ENCODE measurements around the gene TREML2.

DNA sequence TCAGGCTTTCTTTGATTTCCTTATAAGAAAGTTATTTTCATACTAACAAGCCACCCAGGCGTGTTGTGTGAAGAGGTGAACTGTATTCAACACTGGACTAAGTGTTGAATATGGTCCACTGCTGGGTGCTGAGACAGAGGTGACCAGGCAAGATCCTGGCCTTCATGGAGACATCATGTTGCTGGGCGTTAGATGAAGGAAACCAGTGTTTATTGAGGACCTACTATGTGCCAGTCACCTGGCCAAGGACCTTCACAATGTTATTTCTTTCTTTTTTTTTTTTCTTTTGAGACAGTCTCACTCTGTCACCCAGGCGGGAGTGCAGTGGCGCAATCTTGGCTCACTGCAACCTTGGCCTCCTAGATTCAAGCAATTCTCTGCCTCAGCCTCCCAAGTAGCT is 44.9 kb downstream of the TREML2 start:
- TF ChIP-seq, protein P1, sequence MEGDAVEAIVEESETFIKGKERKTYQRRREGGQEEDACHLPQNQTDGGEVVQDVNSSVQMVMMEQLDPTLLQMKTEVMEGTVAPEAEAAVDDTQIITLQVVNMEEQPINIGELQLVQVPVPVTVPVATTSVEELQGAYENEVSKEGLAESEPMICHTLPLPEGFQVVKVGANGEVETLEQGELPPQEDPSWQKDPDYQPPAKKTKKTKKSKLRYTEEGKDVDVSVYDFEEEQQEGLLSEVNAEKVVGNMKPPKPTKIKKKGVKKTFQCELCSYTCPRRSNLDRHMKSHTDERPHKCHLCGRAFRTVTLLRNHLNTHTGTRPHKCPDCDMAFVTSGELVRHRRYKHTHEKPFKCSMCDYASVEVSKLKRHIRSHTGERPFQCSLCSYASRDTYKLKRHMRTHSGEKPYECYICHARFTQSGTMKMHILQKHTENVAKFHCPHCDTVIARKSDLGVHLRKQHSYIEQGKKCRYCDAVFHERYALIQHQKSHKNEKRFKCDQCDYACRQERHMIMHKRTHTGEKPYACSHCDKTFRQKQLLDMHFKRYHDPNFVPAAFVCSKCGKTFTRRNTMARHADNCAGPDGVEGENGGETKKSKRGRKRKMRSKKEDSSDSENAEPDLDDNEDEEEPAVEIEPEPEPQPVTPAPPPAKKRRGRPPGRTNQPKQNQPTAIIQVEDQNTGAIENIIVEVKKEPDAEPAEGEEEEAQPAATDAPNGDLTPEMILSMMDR (optimal IDR thresholded peaks at IDR 0.05 in 1 of 3, IDR thresholded peaks at IDR 0.05 in 1 of 3, conservative IDR thresholded peaks at IDR 0.05 in 1 of 3; ENCODE audit: extremely low read depth in 1 of 3, insufficient read depth in 2 of 3, low read length in 3 of 3), result no peak
- TF ChIP-seq EZH2 (IDR thresholded peaks at IDR 0.05; ENCODE audit: low read length), result no peak
